ENCODE results near the gene DNM1.
"Not testable (repeated sequence)": the region's sequence is repeated elsewhere in the genome, so short reads cannot be mapped to it uniquely, and the experiment has no call there.

DNM1 gene

DNA sequence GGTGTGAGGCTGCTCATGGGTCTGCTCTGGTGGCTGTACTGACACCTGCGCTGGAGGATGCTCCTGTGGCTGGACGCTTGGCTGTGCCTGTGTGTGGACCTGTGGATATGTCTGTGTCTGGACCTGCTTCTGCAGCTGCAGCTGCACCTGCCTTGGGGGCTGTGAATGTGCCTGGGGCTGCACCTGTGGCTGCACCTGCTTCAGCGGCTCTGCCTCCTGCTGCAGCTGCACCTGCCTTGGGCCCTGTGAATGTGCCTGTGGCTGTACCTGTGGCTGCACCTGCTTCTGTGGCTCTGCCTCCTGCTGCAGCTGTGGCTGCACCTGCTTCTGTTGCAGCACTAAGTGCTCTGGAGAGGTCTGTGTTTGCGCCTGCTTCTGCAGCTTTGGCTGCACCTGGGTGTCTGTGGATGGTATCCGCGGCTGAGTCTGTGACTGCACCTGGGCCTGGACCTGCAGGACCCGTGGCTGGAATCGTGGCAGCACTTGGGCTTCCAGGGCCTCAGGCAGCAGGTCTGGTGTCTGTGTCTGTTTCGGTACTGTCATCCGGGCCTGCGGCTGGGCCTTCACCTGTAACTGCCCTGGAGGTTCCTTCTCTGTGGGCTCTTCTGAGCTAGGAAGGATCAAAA, 24.3 kb upstream of the DNM1 start:
- TF ChIP-seq GABPA (IDR thresholded peaks at IDR 0.05; ENCODE audit: low read depth): no peak
- no peak for TF ChIP-seq SPI1 (IDR thresholded peaks at IDR 0.05; ENCODE audit: borderline replicate concordance, low read depth)
- TF ChIP-seq, protein P1, sequence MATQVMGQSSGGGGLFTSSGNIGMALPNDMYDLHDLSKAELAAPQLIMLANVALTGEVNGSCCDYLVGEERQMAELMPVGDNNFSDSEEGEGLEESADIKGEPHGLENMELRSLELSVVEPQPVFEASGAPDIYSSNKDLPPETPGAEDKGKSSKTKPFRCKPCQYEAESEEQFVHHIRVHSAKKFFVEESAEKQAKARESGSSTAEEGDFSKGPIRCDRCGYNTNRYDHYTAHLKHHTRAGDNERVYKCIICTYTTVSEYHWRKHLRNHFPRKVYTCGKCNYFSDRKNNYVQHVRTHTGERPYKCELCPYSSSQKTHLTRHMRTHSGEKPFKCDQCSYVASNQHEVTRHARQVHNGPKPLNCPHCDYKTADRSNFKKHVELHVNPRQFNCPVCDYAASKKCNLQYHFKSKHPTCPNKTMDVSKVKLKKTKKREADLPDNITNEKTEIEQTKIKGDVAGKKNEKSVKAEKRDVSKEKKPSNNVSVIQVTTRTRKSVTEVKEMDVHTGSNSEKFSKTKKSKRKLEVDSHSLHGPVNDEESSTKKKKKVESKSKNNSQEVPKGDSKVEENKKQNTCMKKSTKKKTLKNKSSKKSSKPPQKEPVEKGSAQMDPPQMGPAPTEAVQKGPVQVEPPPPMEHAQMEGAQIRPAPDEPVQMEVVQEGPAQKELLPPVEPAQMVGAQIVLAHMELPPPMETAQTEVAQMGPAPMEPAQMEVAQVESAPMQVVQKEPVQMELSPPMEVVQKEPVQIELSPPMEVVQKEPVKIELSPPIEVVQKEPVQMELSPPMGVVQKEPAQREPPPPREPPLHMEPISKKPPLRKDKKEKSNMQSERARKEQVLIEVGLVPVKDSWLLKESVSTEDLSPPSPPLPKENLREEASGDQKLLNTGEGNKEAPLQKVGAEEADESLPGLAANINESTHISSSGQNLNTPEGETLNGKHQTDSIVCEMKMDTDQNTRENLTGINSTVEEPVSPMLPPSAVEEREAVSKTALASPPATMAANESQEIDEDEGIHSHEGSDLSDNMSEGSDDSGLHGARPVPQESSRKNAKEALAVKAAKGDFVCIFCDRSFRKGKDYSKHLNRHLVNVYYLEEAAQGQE (IDR thresholded peaks at IDR 0.05; ENCODE audit: insufficient replicate concordance, low read depth): no peak
- TF ChIP-seq POLR2AphosphoS5 (IDR thresholded peaks at IDR 0.05; ENCODE audit: low read depth): no peak
- TF ChIP-seq, protein P2, sequence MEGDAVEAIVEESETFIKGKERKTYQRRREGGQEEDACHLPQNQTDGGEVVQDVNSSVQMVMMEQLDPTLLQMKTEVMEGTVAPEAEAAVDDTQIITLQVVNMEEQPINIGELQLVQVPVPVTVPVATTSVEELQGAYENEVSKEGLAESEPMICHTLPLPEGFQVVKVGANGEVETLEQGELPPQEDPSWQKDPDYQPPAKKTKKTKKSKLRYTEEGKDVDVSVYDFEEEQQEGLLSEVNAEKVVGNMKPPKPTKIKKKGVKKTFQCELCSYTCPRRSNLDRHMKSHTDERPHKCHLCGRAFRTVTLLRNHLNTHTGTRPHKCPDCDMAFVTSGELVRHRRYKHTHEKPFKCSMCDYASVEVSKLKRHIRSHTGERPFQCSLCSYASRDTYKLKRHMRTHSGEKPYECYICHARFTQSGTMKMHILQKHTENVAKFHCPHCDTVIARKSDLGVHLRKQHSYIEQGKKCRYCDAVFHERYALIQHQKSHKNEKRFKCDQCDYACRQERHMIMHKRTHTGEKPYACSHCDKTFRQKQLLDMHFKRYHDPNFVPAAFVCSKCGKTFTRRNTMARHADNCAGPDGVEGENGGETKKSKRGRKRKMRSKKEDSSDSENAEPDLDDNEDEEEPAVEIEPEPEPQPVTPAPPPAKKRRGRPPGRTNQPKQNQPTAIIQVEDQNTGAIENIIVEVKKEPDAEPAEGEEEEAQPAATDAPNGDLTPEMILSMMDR (IDR thresholded peaks at IDR 0.05; ENCODE audit: insufficient read depth, low read length): no peak
- Histone ChIP-seq H3K4me3 (replicated peaks; ENCODE audit: insufficient read depth, low read length) (no peak overlapping the region), H3K27me3 (ENCODE audit: insufficient read depth, poor library complexity, severe bottlenecking) (no peaks in the 10 kb centered on the region)

DNA sequence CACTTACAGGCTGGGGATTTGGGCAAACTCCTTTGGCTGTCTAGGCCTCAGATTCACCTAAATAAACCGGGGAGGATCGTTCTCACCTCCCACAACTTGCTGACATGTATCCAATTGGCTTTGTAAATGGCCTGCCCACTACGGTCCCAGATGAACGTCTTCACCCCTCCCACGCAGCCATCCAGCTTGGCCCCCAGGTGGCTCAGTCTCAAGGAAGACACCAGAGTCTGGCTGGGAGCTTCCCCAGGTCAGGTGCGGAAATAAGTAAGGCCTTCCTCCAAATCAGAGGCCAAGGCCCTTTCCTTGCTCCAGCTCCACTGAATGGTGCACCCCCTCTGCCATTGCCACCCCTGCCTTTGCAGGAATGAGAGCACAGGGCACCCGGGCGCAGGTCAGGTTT, 23.2 kb upstream of the DNM1 start:
- no peak for DNase-seq (ENCODE audit: low read depth in 1 of 2, low spot score in 1 of 2)
- TF ChIP-seq GABPA (IDR thresholded peaks at IDR 0.05; ENCODE audit: low read depth) (no peak), POLR2AphosphoS5 (IDR thresholded peaks at IDR 0.05; ENCODE audit: low read depth) (no peak), SPI1 (IDR thresholded peaks at IDR 0.05; ENCODE audit: borderline replicate concordance, low read depth) (no peak)
- TF ChIP-seq, protein P1 (IDR thresholded peaks at IDR 0.05; ENCODE audit: insufficient replicate concordance, low read depth): no peak
- TF ChIP-seq, protein P2 (IDR thresholded peaks at IDR 0.05; ENCODE audit: insufficient read depth, low read length): no peak
- no peak overlapping the region for H3K4me3 ChIP-seq (replicated peaks; ENCODE audit: insufficient read depth, low read length)
- no peak overlapping the region for H3K27ac ChIP-seq (replicated peaks)
- no peaks in the 10 kb centered on the region for H3K27me3 ChIP-seq (ENCODE audit: insufficient read depth, poor library complexity, severe bottlenecking)

More for the DNA sequence above, 24.3 kb upstream of the DNM1 start:
- DNase-seq (ENCODE audit: low read depth in 1 of 2, low spot score in 1 of 2): no peak
- no peak overlapping the region for H3K27ac ChIP-seq (replicated peaks)

DNA sequence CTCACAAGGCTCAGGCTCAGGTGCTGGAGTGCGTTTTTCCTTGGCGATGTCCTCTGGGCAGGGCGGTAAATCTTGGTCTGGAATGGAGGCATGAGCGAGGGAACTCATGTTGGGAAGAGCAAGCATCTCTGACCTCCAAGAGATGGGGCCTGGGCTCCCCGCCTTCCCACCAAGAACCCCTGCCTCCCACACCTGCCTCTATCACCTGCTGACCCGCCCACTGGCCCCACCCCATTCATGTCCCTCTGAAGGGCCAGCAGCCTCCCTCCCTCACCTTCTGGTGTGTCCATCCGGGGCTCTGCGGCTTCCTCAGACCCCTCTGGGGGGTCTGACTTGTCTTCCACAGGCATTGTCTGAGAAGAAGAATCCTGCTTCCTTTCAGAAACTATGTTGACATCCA, 22.7 kb upstream of the DNM1 start:
- DNase-seq (ENCODE audit: low read depth in 1 of 2, low spot score in 1 of 2): no peak
- Histone ChIP-seq H3K27ac (replicated peaks) (no peak overlapping the region), H3K27me3 (ENCODE audit: insufficient read depth, poor library complexity, severe bottlenecking) (no peaks in the 10 kb centered on the region), H3K4me3 (replicated peaks; ENCODE audit: insufficient read depth, low read length) (no peak overlapping the region)
- TF ChIP-seq, protein P1 (IDR thresholded peaks at IDR 0.05; ENCODE audit: insufficient replicate concordance, low read depth): no peak
- TF ChIP-seq POLR2AphosphoS5 (IDR thresholded peaks at IDR 0.05; ENCODE audit: low read depth) (no peak), SPI1 (IDR thresholded peaks at IDR 0.05; ENCODE audit: borderline replicate concordance, low read depth) (no peak), GABPA (IDR thresholded peaks at IDR 0.05; ENCODE audit: low read depth) (no peak)
- TF ChIP-seq, protein P2 (IDR thresholded peaks at IDR 0.05; ENCODE audit: insufficient read depth, low read length): no peak

DNA sequence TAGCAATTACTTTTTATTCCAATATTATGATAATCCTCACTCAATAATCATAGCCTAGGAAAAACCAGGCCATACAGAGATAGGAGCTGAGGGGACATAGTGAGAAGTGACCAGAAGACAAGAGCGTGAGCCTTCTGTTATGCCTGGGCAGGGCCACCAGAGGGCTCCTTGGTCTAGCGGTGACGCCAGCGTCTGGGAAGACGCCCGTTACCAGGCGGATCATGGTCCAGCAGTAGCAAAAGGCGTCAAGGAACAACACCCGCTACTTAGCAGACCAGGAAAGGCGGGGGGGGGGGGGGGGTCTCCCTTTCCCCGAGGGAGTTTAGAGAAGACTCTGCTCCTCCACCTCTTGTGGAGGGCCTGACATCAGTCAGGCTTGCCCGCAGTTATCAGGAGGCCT, 21.7 kb upstream of the DNM1 start:
- not testable (repeated sequence) for H3K27ac ChIP-seq (replicated peaks); H3K4me3 ChIP-seq (replicated peaks; ENCODE audit: insufficient read depth, low read length); H3K27me3 ChIP-seq (ENCODE audit: insufficient read depth, poor library complexity, severe bottlenecking)
- peak in 1 of 2 experiments; percentile 28 for DNase-seq (ENCODE audit: low read depth in 1 of 2, low spot score in 1 of 2)
